Duodenal mucosa (tissue), 2 donors: ENCODE measurements around the gene TANGO6.
"Not testable (repeated sequence)": the region's sequence is repeated elsewhere in the genome, so short reads cannot be mapped to it uniquely, and the experiment has no call there.

Source experiments
- H3K27ac ChIP-seq: one replicate; pipeline ENCODE4 v1.7.0; 2013; ENCODE audit warnings: low read depth, low read length
- H3K27me3 ChIP-seq, 2 donors: one replicate each; pipeline ENCODE4 v1.7.0; 2013; ENCODE audit warnings: low read length in 2 of 2, control low read depth in 1 of 2; ENCODE audit not compliant: insufficient read depth in 2 of 2, control insufficient read depth in 1 of 2
- H3K36me3 ChIP-seq, 2 donors: one replicate each; pipeline ENCODE4 v1.7.0; 2013; ENCODE audit warnings: low read length in 2 of 2, control low read depth in 1 of 2; ENCODE audit not compliant: insufficient read depth in 2 of 2, control insufficient read depth in 1 of 2
- H3K4me1 ChIP-seq, 2 donors: one replicate each; pipeline ENCODE4 v1.7.0; 2013; ENCODE audit warnings: low read length in 2 of 2, control low read depth in 1 of 2; ENCODE audit not compliant: insufficient read depth in 2 of 2, control insufficient read depth in 1 of 2
- H3K4me3 ChIP-seq, 2 donors: one replicate each; pipeline ENCODE4 v1.7.0; 2013; ENCODE audit warnings: low read length in 2 of 2, low read depth in 1 of 2
- H3K9ac ChIP-seq, 2 donors: one replicate each; pipeline ENCODE4 v1.7.0; 2013; ENCODE audit warnings: low read length in 2 of 2, low read depth in 1 of 2
- H3K9me3 ChIP-seq, 2 donors: one replicate each; pipeline ENCODE4 v1.7.0; 2013; ENCODE audit warnings: low read length in 2 of 2, control low read depth in 1 of 2; ENCODE audit not compliant: control insufficient read depth in 1 of 2

Gene TANGO6

DNA sequence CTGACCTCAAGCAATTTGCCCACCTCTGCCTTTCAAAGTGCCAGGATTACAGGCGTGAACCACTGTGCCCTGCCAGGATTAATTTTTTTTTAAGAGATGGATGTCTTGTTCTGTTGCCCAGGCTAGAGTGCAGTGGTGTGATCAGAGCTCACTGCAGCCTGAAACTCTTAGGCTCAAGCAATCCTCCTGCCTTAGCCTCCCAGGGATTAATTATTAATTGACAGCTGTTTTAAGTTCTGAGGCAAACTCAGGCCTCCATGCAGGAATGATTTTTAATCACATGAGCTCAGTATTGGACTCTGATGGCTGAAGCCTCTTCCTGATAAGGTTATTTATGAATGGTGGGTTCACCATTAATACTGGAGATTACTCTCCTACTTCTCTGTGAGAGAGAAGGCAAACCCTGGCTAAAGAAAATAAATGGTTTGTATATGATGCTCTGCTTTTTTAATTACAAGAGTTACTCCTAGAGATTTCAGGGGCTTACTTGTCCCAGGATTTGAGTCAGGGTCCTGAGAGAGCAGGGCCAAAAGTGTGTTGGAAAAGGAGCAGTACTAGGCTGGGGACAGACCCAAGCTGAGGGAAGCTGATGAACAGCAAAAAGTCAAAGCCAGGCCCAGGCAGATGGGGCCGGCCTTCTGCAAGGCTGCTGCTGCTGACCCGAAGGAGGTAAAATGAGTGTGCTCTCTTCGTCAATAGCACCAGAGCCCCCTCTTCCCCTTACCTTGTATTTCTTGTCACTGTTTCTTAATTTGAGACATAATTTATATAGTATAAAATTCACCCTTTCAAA, 205.2 kb downstream of the TANGO6 start:
- Histone ChIP-seq H3K27me3 (no peaks in the 10 kb centered on the region), H3K9ac (no peak overlapping the region), H3K4me1 (no peaks in the 10 kb centered on the region), H3K36me3 (no peaks in the 10 kb centered on the region), H3K4me3 (no peak overlapping the region), H3K9me3 (no peaks in the 10 kb centered on the region), H3K27ac (no peak overlapping the region)

DNA sequence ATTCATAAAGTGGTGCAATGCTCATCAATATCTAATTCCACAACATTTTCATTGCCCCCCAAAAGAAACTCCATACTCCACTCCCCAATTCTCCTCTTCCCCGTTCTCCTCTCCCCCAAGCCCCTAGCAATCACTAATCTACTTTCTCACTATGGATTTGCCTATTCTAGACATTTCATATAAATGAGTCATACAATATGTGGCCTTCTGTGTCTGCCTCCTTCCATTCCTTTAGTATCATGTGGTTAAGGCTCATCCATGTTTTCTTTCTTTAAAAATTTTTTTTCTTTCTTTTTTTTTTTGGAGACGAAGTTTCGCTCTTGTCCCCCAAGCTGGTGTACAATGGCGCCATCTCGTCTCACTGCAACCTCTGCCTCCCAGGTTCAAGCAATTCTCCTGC, 205.8 kb downstream of the TANGO6 start:
- no peaks in the 10 kb centered on the region for H3K9me3 ChIP-seq
- H3K27ac ChIP-seq = no peak overlapping the region
- H3K4me1 ChIP-seq = no peaks in the 10 kb centered on the region
- no peak overlapping the region for H3K9ac ChIP-seq
- no peaks in the 10 kb centered on the region for H3K27me3 ChIP-seq
- H3K4me3 ChIP-seq = no peak overlapping the region
- H3K36me3 ChIP-seq = no peaks in the 10 kb centered on the region

DNA sequence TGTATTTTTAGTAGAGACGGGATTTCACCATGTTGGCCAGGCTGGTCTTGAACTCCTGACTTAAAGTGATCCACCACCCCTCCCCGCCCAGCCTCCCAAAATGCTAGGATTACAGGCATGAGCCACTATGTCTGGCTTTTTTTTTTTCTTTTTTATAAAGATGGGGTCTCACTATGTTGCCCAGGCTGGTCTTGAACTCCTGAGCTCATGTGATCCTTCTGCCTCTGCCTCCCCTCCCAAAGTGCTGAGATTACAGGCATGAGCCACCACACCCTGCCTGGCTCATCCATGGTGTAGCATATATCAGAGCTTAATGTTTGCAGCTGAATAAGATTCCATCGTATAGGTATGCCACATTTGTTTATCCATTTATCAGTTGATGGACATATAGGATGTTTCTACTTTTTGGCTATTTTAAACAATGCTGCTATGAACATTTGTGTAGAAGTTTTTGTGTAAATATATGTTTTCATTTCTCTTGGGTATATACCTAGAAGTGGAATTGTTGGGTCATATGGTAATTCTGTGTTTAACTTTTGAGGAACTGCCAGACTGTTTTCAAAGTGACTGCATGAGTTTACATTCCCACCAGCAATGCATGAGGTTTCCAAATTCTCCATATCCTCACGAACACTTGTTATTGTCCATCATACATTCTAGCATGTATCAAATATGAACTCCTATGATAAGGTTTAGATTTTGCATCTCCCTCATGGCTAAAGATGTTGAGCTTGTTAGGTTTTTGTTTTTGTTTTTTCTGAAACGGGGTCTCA, 206.5 kb downstream of the TANGO6 start:
- Histone ChIP-seq H3K4me1 (no peaks in the 10 kb centered on the region), H3K9me3 (no peaks in the 10 kb centered on the region)

DNA sequence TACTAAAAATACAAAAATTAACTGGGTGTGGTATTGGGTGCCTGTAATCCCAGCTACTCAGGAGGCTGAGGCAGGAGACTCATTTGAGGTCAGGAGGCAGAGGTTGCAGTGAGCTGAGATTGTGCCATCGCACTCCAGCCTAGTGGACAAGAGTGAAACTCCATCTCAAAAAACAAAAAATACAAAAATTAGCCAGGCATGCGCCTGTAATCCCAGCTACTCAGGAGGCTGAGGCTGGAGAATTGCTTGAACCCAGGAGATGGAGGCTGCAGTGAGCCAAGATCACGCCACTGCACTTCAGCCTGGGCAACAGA, 208.1 kb downstream of the TANGO6 start:
- H3K27me3 ChIP-seq, H3K4me3 ChIP-seq, H3K9ac ChIP-seq, H3K4me1 ChIP-seq, H3K27ac ChIP-seq, H3K36me3 ChIP-seq, H3K9me3 ChIP-seq: not testable (repeated sequence)

More for the DNA sequence above, 206.5 kb downstream of the TANGO6 start:
- no peaks in the 10 kb centered on the region for H3K27me3 ChIP-seq
- H3K9ac ChIP-seq = no peak overlapping the region
- no peak overlapping the region for H3K4me3 ChIP-seq
- no peak overlapping the region for H3K27ac ChIP-seq
- no peaks in the 10 kb centered on the region for H3K36me3 ChIP-seq

DNA sequence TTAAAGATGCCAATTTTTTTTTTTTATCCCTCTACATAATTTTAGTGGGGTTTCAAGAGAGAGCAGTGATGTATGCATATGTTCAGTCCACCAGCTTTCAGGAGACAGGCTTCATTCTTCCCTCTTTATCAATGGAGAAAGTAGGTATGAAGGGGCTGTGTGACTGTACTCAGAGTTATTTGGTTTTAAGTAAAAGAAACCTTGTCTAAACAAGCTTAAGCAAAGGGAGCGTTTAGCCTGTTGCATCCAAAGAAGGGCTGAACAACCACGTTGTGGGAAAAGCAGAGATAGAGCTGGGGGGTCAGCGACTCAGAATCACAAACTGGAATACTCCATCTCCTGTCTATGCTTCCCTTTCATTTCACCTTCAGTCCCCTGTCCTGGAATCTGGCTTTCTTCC, 211.7 kb downstream of the TANGO6 start:
- H3K27ac ChIP-seq = no peak overlapping the region
- H3K27me3 ChIP-seq = no peaks in the 10 kb centered on the region
- H3K9me3 ChIP-seq = no peaks in the 10 kb centered on the region
- no peaks in the 10 kb centered on the region for H3K4me1 ChIP-seq
- no peaks in the 10 kb centered on the region for H3K36me3 ChIP-seq
- no peak overlapping the region for H3K9ac ChIP-seq
- no peak overlapping the region for H3K4me3 ChIP-seq

DNA sequence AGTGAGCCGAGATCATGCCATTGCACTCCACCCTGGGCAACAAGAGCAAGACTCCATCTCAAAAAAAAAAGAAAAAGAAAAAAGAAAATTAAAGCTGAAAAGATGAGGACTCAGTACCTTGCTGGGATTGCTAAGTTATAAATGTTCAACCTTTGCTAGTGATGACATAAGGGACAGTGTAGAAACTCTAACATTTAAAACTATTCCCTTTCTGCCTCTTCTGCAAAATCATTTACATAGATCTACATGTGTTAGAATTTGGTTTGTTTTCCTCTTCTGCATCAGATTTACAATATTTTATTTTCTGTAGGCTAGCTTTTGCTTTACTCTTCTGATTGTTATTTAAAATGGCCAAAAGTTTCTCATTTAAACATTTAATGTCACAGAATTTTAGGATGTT, 212.6 kb downstream of the TANGO6 start:
- H3K4me3 ChIP-seq = no peak overlapping the region
- no peaks in the 10 kb centered on the region for H3K9me3 ChIP-seq
- H3K27ac ChIP-seq = no peak overlapping the region
- H3K27me3 ChIP-seq = no peaks in the 10 kb centered on the region
- H3K36me3 ChIP-seq = no peaks in the 10 kb centered on the region
- no peaks in the 10 kb centered on the region for H3K4me1 ChIP-seq
- H3K9ac ChIP-seq = no peak overlapping the region

DNA sequence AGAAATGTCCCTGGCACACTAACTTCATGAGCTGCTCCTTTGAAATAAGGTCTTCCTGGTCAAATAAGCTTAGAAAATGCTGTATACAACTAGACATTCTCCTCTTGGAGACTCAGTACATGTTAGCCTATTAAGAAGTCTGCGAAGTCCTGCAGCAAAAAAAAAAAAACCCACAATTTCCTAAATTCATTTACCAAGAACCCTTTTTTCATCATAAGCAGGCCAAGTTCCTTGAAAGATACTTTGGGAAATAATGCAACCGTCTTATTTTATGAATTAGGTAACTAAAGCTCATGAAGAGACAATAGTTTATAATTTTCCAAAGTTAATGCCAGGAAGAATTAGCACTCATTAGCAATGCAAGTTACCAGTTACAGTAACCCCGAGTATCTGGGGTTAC, 213.1 kb downstream of the TANGO6 start:
- no peak overlapping the region for H3K9ac ChIP-seq
- no peaks in the 10 kb centered on the region for H3K27me3 ChIP-seq
- H3K27ac ChIP-seq = no peak overlapping the region
- no peaks in the 10 kb centered on the region for H3K36me3 ChIP-seq
- H3K9me3 ChIP-seq = no peaks in the 10 kb centered on the region
- H3K4me3 ChIP-seq = no peak overlapping the region
- no peaks in the 10 kb centered on the region for H3K4me1 ChIP-seq

DNA sequence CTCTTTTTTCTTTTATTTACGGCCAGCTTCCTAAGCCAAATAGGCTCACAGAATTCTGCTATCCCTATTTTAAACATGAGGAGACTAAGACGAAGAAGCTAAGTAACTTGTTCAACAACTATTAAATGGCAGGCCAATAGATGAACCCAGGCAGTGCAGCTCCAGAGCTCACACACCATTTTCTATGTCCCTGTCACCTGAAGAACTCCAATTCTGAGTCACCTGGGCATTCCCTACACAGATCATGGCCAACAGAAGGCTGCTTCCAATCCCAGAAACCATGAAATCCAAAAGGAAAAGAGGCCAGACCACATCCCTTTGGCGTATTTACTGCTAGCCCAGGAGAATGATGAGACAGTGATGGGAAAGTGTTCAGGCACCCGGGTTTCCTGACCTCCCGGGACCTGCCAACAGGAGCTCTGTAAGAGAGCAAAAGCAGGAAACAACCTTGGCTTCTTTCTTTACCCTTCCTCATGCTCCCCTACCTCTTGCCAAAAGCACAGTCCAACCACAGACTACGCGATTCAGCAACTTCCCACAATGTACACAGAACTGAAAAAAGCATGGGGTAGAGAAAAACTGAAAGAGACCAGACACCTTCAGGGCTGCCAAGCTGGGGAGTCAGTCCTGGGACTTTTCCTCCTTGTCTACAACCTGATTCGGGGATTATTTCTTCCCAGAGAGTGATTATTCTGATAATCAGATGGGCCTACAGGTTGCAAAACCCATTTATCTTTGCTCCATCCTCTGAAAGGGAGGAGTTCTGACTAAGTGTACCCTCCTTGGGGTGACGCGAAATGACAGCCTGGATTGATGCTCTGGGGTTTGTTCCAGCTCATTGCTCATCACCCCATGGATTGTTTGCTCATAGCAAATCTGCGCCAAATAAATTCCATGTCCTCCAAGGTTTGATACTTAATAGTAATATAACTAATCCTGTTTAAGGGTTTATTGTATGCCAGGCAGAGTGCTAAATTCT, 214.4 kb downstream of the TANGO6 start:
- H3K27ac ChIP-seq = no peak overlapping the region
- no peaks in the 10 kb centered on the region for H3K36me3 ChIP-seq
- H3K4me3 ChIP-seq = no peak overlapping the region

DNA sequence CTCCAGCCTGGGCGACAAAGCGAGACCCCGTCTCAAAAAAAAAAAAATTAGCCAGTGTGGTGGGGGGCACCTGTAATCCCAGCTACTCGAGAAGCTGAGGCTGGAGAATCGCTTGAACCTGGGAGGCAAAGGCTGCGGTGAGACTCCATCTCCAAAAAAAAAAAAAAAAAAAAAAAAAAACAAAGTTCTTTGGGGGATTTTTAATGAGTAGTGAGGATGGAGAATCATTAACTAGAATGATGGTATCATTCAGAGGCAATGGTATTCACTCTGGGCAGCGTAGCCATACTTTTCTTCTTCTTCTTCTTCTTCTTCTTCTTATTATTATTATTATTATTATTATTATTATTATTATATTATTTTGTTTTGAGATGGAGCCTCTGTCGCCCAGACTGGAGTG, 220.2 kb downstream of the TANGO6 start:
- not testable (repeated sequence) for H3K9ac ChIP-seq, H3K27ac ChIP-seq, H3K4me1 ChIP-seq, H3K4me3 ChIP-seq, H3K27me3 ChIP-seq, H3K9me3 ChIP-seq, H3K36me3 ChIP-seq

More for the DNA sequence above, 214.4 kb downstream of the TANGO6 start:
- Histone ChIP-seq H3K9ac (no peak overlapping the region), H3K4me1 (no peaks in the 10 kb centered on the region), H3K27me3 (no peaks in the 10 kb centered on the region), H3K9me3 (no peaks in the 10 kb centered on the region)
